ENCODE measurements around the gene LRBA.

The LRBA gene

GRCh38 chr4:150240011-150240410, 775.1 kb downstream of the LRBA start:
- no peak for DNase-seq (ENCODE audit: low read depth)

GRCh38 chr4:150238591-150238990, 776.5 kb downstream of the LRBA start:
- DNase-seq (ENCODE audit: low read depth) = no peak

- DNase-seq (ENCODE audit: low read depth) = no peak
These were observed 777.8 kb downstream of the LRBA start for GRCh38 chr4:150237110-150237872.

GRCh38 chr4:150236626-150237025, 778.5 kb downstream of the LRBA start:
- no peak for DNase-seq (ENCODE audit: low read depth)

DNA sequence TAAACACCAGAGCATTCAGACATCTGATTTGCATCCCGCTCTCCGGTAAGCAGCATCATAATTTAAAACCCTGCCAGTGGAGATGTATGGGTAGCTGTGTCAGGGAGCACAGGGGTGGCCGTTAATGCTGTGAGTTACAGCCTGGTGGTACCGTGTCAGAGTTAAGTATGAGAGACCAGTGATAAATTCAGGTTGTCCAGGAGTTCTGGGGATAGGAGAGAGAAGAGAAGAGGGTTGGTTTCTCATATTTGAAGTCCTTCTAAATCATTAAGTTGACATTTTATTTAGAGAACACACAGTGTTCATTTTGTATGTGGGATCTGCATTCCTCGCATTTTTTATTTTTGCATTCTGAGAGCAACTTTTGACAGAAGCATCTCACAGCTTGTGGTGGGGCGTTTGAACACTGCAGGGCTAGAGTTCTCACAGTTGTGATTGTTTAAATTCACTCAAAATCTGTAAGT, 779.2 kb downstream of the LRBA start:
- DNase-seq (ENCODE audit: low read depth) = no peak

DNA sequence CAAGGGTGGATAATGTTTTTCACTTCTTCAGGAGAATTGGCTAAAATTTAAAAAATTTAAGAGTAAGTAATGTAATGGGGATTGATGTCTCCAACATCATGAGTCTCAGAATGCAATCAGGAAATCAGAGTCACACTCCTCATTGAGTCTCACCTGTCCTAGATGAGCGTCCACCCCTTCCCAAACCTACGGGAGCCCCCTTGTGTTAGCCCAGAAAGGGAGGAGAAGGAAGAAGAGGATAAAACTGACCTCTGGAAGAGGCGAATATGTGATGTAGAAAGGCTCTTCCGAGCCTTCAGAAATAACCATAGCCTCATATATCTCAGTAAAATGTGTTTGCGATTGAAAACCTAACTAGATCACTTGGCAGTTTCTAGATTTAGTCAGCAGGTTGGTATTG, 779.8 kb downstream of the LRBA start:
- no peak for DNase-seq (ENCODE audit: low read depth)

DNA sequence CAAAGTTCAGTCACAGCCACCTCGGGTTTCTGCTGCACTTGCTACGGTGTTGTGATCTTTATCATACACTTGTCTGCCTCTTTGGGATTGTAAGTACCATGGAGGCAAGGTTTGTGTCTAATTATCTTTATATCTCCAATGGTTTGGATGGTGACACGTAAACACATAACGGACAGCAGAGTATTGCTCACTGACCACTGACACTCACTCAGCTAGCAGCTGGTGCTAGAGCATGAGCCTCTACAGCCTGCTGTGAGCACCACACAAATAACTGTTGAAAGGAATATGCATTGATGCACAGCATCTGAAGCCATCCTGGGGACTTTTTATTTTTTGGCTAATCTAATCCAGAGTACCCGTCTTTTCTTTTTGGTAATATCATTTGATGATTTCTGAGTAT, 780.8 kb downstream of the LRBA start:
- DNase-seq (ENCODE audit: low read depth) = no peak

DNA sequence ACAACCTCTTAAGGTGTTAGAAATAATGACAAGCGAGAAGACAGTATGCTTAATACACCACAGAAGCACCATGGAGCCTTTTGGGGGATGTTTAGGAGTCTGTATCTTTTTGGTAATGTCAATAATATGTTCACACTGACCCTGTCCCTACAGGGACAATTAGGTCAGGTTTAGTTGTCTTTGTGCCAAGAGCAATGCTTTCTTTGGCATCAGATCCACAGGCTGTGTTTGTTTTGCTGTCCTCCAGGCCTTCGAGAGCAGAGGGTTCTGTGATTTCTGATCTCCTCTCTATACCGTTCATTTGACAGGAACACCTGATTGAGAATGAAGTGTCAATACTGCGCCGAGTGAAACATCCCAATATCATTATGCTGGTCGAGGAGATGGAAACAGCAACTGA, 783.1 kb downstream of the LRBA start:
- DNase-seq (ENCODE audit: low read depth) = no peak

DNA sequence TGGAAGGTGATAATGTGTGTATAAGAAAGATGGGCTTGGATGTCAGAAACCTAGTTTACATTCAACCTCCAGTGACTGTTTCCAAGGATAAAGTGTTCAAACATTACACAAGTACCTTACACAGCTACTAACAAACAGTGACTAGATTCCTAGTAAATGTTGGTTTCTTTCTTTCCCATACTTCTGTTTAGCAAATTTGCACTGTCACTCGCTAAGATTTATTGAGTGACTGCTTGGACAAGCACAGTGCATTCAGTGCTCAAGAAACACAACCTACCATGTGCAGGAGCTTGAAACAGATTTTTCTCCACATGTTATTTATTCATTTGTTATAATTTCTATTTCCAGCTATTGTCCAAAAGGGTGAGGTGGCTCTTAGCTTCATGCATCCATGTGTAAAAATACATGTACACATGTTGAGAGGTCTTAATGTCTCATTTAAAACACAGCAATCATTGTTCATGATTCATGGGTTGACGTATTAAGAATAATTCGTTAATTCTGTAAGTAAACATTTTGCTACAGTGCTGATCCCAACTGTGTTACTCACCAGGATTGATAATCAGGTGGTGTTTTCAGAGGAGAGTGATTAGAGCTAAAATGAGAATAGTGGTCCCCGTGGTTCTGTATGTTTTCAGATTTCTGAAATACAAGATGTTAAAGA, 783.8 kb downstream of the LRBA start:
- DNase-seq (ENCODE audit: low read depth) = no peak

DNA sequence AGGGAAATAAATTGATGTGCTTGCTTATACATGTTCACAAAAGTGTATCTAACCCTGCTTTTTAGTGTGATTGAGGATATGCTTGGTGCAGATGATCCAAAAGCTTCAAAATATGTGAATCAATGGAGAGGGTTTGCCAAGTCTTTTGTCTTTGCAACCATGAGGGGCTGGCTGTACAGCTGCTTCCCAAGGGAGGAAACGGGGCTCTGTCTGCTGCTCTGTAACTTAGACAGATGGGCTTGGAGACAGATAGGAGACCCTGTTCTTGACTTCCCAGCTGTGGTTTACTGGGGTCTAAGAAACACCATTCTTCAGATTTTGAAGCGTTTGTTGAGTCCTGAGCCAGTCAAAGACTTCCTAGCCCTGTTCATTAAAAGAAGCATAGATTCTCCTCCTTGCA, 784.5 kb downstream of the LRBA start:
- DNase-seq (ENCODE audit: low read depth) = no peak

DNA sequence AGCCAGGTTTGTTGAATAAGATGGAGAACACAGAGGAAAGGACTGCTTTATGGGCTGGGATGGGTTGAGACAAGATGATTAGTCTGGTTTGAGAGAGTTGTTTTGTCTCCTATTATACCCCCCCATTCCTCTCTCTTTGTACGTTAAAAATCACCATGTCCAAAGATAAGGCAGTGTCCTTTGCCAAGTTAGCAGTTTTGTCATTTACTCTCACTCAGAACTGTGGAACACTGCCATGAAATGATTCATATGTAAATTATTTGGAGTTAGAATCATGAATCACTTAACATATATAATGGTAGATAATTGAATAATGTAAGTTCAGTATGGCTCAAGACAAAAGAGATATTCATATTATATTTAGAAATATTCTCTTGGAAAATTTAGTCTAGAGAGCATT, 785.6 kb downstream of the LRBA start:
- DNase-seq (ENCODE audit: low read depth) = no peak

DNA sequence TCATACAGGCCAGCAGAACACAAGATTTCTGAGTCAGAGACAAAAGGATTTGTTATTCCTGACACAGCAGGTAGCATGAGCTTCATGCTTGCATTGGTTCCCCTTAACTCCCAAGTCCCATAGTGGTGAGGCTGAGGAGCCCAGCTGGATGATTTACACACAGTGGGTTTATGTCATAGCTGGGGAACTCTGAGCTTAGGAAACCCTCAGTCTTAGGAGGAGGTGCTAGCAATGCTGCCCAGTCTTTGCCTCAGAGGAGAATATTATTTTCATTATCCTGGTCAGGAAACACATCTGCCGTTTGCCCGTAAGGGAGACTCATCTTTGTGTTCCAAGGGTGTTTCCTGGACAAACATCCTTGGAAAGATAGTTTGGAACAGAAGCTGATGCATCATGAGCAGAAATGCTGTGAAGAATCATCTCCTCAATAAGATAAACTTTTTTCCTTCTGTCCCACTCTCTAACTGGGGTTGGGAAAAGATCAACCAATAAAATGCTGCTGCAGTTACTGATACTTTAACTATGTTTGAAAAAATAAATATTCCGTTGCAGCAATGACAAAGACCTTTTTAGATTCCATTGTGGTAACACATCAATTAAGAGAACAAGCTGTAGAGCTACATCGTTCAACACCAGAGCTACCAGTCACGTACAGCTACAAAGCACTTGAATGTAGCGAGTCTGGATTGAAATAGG, 790.0 kb downstream of the LRBA start:
- no peak for DNase-seq (ENCODE audit: low read depth)

DNA sequence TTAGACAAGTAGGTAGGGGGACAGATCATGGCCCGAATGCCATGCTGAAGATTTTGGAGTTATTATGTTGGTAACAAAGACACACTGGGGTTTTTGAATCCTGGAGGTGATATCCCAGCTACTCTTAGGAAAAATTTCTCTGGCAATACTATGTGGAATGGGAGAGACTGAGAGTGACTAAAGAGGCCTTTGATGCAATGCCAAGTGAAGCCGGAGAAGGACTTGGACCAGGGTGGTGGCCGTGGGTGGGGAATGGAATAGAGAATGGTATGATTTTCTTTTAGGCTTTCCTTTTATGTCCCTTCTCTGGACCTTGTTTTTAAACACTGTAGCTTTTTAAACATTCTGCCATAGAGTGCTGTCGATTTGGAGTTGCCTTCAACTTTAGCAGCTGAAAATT, 795.2 kb downstream of the LRBA start:
- no peak for DNase-seq (ENCODE audit: low read depth)

DNA sequence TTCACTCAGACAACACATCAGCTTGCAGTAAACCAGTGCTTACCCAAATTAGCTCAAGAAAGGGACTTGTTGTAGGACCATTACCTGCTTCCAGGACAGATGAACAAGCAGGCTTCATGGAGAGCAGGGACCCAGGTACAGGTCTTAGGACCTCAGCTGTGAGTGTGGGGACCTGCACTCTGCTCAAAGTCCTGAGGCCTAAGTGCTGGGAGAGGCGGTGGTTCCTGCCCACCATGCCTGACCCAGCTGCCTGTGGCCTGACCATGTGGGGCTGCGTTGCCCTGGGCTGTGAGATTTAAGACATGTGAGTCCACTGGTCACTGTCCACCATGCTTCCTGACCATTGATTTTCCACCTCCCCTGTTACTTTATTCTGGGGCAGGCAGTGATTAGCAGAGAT, 796.6 kb downstream of the LRBA start:
- DNase-seq (ENCODE audit: low read depth) = no peak

GRCh38 chr4:150217808-150218207, 797.3 kb downstream of the LRBA start:
- DNase-seq (ENCODE audit: low read depth) = no peak

- no peak for DNase-seq (ENCODE audit: low read depth)
These were observed 797.9 kb downstream of the LRBA start for GRCh38 chr4:150217192-150217591.

DNA sequence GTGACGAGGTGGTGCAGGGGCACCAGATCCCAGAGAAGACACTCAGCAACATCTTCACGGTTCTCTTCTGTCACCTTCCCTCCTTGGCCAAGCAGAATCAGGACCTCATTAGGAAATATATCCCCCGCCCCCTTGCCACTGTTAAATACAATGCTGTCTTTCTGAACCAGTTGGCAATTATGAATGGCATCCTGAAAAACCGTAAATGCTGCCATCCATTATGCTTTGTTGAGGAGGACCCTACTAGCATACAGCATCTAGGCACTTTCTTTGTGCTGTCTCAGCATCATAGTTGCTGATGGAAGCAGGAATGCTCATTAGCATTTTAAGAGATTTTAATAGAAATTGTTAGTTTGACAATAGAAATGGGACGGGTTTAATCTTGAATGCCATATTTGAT, 798.4 kb downstream of the LRBA start:
- no peak for DNase-seq (ENCODE audit: low read depth)

- no peak for DNase-seq (ENCODE audit: low read depth)
These were observed 799.5 kb downstream of the LRBA start for GRCh38 chr4:150215601-150216000.

Data from activated T-cell treated with anti-CD3 and anti-CD28 coated beads for 48 hours (primary cell).